OCI-LY7 (cell line): ENCODE data around the gene IFRD1. TPM values are rescaled to one million over a fixed set of nuclear protein-coding genes. Genes with fewer than 3 reads are reported as not detected.
A peak's percentile ranks its signal among the peaks of the same experiment; 100 is the strongest.

Experiments used
- BruUV-seq: library from RNA; stranded (reverse); fragments of 400-500 nt; replicated peaks from 2 replicates; lab custom pipeline; 2021; lab: Mats Ljungman, UMichigan
- CTCF ChIA-PET: fragments of 300-600 bp; sonication (Branson Sonifier 250); formaldehyde crosslinking; loops from one replicate; lab custom pipeline; 2022; ENCODE audit warnings: antibody characterized with exemption; ENCODE audit not compliant: unreplicated experiment; lab: Charles Lee
- POLR2A ChIA-PET: fragments of 300-600 bp; sonication (Branson Sonifier 250); formaldehyde crosslinking; loops from one replicate; lab custom pipeline; 2022; ENCODE audit warnings: antibody characterized with exemption; lab: Charles Lee
- DNase-seq: peaks from one replicate; pipeline ENCODE4 v3.0.0-alpha.2; 2015; ENCODE audit warnings: low spot score
- H2AFZ ChIP-seq: fragments of 200-600 bp; sonication (generic), shearing (Covaris generic); 2 replicates; pipeline ENCODE4 v1.6.1; 2014; ENCODE audit warnings: mild to moderate bottlenecking, antibody characterized with exemption, low read length, moderate library complexity
- H3K27ac ChIP-seq: fragments of 200-600 bp; sonication (generic); 2 replicates; pipeline ENCODE4 v1.5.1; 2014; ENCODE audit warnings: mixed run types, low read depth, mild to moderate bottlenecking, moderate library complexity, low read length, inconsistent platforms; ENCODE audit not compliant: poor library complexity, severe bottlenecking
- H3K36me3 ChIP-seq: fragments of 200-600 bp; sonication (generic); 2 replicates; pipeline ENCODE4 v1.6.1; 2014; ENCODE audit warnings: mild to moderate bottlenecking, antibody characterized with exemption, low read length, moderate library complexity, mixed read lengths; ENCODE audit not compliant: insufficient read depth
- H3K4me1 ChIP-seq: fragments of 200-600 bp; sonication (generic); 2 replicates; pipeline ENCODE4 v1.5.1; 2014; ENCODE audit warnings: mild to moderate bottlenecking, low read length; ENCODE audit not compliant: insufficient read depth, poor library complexity, severe bottlenecking
- H3K4me2 ChIP-seq: fragments of 200-600 bp; sonication (generic); 2 replicates; pipeline ENCODE4 v1.6.1; 2014; ENCODE audit warnings: mild to moderate bottlenecking, low read length
- H3K4me3 ChIP-seq: fragments of 200-600 bp; sonication (generic); 2 replicates; pipeline ENCODE4 v1.5.1; 2014; ENCODE audit warnings: mild to moderate bottlenecking, low read depth, low read length; ENCODE audit not compliant: poor library complexity, severe bottlenecking
- H3K79me2 ChIP-seq: fragments of 200-600 bp; sonication (generic); 2 replicates; pipeline ENCODE4 v1.6.1; 2016; ENCODE audit warnings: low read depth, mild to moderate bottlenecking, low read length, moderate library complexity, mixed read lengths; ENCODE audit not compliant: insufficient read depth
- H3K9me2 ChIP-seq: fragments of 200-600 bp; sonication (generic); 2 replicates; pipeline ENCODE4 v1.6.1; 2016; ENCODE audit warnings: mild to moderate bottlenecking, low read length, mixed read lengths; ENCODE audit not compliant: insufficient read depth
- H3K9me3 ChIP-seq: fragments of 200-600 bp; sonication (generic); 2 replicates; pipeline ENCODE4 v1.6.1; 2014; ENCODE audit warnings: mild to moderate bottlenecking, mixed run types, low read length, mixed read lengths
- H4K20me1 ChIP-seq: fragments of 200-600 bp; sonication (generic); 2 replicates; pipeline ENCODE4 v1.6.1; 2014; ENCODE audit warnings: mild to moderate bottlenecking, antibody characterized with exemption, low read length, moderate library complexity, mixed read lengths; ENCODE audit not compliant: insufficient read depth
- CTCF ChIP-seq: fragments of 200-600 bp; sonication (generic); conservative IDR thresholded peaks from 2 replicates; pipeline ENCODE4 v1.5.1; 2014; ENCODE audit warnings: mild to moderate bottlenecking, antibody characterized with exemption, low read length, moderate library complexity, mixed read lengths
- EZH2phosphoT487 ChIP-seq: fragments of 200-600 bp; sonication (generic); IDR thresholded peaks from 2 replicates; pipeline ENCODE4 v1.6.1; 2018; ENCODE audit warnings: low read depth, borderline replicate concordance, mild to moderate bottlenecking, mixed run types, antibody characterized with exemption, low read length, moderate library complexity, mixed read lengths
- intact Hi-C: fragments of 100-400 bp; cut with micrococcal nuclease; formaldehyde crosslinking; loops from one replicate; pipeline ENCODE4 v1.10.0; 2022; ENCODE audit not compliant: unreplicated experiment
- total RNA-seq, 2 experiments: library from RNA; depleted of rRNA in 1 of 2; stranded (reverse); fragments of >200 nt in 1 of 2; shearing (Covaris generic) in 1 of 2; gene quantifications; 2 replicates each; pipeline ENCODE4 v1.2.3, GENCODE V29; 2014 to 2022

Gene IFRD1
- total RNA-seq, 2 experiments from 2014 or later, result 49.1 to 65.6 TPM

- TF ChIP-seq CTCF (no peak), EZH2phosphoT487 (no peak)
- peaks cover 20% of the 10 kb centered on the region for H3K4me1 ChIP-seq
- no peaks in the 10 kb centered on the region for H3K9me2 ChIP-seq
- no peaks in the 10 kb centered on the region for H3K9me3 ChIP-seq
- H3K79me2 ChIP-seq, result peaks cover 52% of the 10 kb centered on the region
- intact Hi-C loops, result loop anchor here (1.0 to 10.0 kb wide), 4 partner anchors 29 to 694 kb away; partner anchors contain the start of genes DOCK4 and ZNF277
- POLR2A ChIA-PET, result interaction anchor here (0.6 to 5.2 kb wide), 15 partner anchors 9 to 924 kb away, joined by 3 to 81 read pairs (median 5); partner anchors contain the start of genes DOCK4 and ZNF277
- H4K20me1 ChIP-seq, result peaks cover 26% of the 10 kb centered on the region
- peak overlapping the region; percentile 74 for H3K27ac ChIP-seq
- H3K36me3 ChIP-seq, result peaks cover 27% of the 10 kb centered on the region
- BruUV-seq, result no TSS peak
- H3K4me2 ChIP-seq, result peak overlapping the region; percentile 88
- H3K4me3 ChIP-seq, result peak overlapping the region; percentile 95
- H2AFZ ChIP-seq, result peak overlapping the region; percentile 74
- peak; percentile 96 for DNase-seq
- CTCF ChIA-PET, result interaction anchor here (0.9 to 2.0 kb wide), 3 partner anchors 8 to 29 kb away, joined by 3 to 15 read pairs (median 3); no protein-coding TSS in a partner anchor
These were observed 824 bp downstream of the IFRD1 start for GRCh38 chr7:112450807-112451761.

- BruUV-seq, result no TSS peak
- Histone ChIP-seq H3K9me3 (no peaks in the 10 kb centered on the region), H3K79me2 (peaks cover 62% of the 10 kb centered on the region), H4K20me1 (peaks cover 26% of the 10 kb centered on the region), H3K36me3 (peaks cover 39% of the 10 kb centered on the region), H3K4me1 (peaks cover 20% of the 10 kb centered on the region), H3K4me2 (peak overlapping the region; percentile 88), H2AFZ (no peak overlapping the region), H3K4me3 (peak overlapping the region; percentile 95), H3K27ac (no peak overlapping the region), H3K9me2 (no peaks in the 10 kb centered on the region)
- intact Hi-C loops, result loop anchor here (2.0 to 10.0 kb wide), 2 partner anchors 19 to 693 kb away; no protein-coding TSS in a partner anchor
- peak; percentile 60 for DNase-seq
- ChIA-PET POLR2A (interaction anchor here (0.6 to 5.2 kb wide), 8 partner anchors 11 to 925 kb away, joined by 3 to 81 read pairs (median 4); no protein-coding TSS in a partner anchor), CTCF (interaction anchor here (1.1 to 2.0 kb wide), 2 partner anchors 10 to 31 kb away, joined by 3 to 15 read pairs; no protein-coding TSS in a partner anchor)
- TF ChIP-seq EZH2phosphoT487 (no peak), CTCF (peak; percentile 73)
These were observed 2.0 kb downstream of the IFRD1 start for GRCh38 chr7:112452102-112452888.
